Prostate gland (tissue), 2 donors: ENCODE results near the gene SHC3. TPM values are rescaled to one million over a fixed set of nuclear protein-coding genes. Genes with fewer than 3 reads are reported as not detected.

Experiments used
- DNase-seq: peaks from one replicate; pipeline ENCODE4 v3.0.0-alpha.2; 2019; ENCODE audit warnings: low spot score
- H3K27ac ChIP-seq, 2 donors: fragments of 200-600 bp; sonication (generic); 2 replicates each; pipeline ENCODE4 v1.5.1; 2017 to 2019
- H3K27me3 ChIP-seq: fragments of 200-600 bp; sonication (generic); replicated peaks from 2 replicates; pipeline ENCODE4 v1.5.1; 2019; ENCODE audit not compliant: insufficient read depth
- H3K36me3 ChIP-seq, 2 donors: fragments of 200-600 bp; sonication (generic); 1 replicate in 1 of 2; 2 replicates in 1 of 2; pipeline versions ENCODE4 v1.5.1 to v1.8.1; 2017 to 2019
- H3K4me1 ChIP-seq: fragments of 200-600 bp; sonication (generic); replicated peaks from 2 replicates; pipeline ENCODE4 v1.5.1; 2019
- H3K4me3 ChIP-seq, 2 donors: fragments of 200-600 bp; sonication (generic); 2 replicates each; pipeline ENCODE4 v1.5.1; 2017 to 2019
- H3K9me3 ChIP-seq: fragments of 200-600 bp; sonication (generic); 2 replicates; pipeline ENCODE4 v1.5.1; 2017
- CTCF ChIP-seq, 4 experiments: fragments of 200-600 bp in 2 of 4; fragments of 450-650 bp in 2 of 4; sonication (generic) in 2 of 4; IDR thresholded peaks; 1 replicate in 3 of 4; 2 replicates in 1 of 4; pipeline ENCODE4 v1.5.1; 2016 to 2019; ENCODE audit warnings: antibody characterized with exemption in 4 of 4, mild to moderate bottlenecking in 2 of 4, moderate library complexity in 2 of 4
- POLR2A ChIP-seq: fragments of 450-650 bp; IDR thresholded peaks from one replicate; pipeline ENCODE4 v1.6.1; 2016; ENCODE audit warnings: antibody characterized with exemption, mild to moderate bottlenecking
- POLR2AphosphoS5 ChIP-seq: sonication (generic); formaldehyde crosslinking; IDR thresholded peaks from one replicate; pipeline ENCODE4 v1.6.1; 2017; ENCODE audit warnings: antibody characterized with exemption
- WGBS: methylation state at CpG from one replicate; pipeline ENCODE4 v1.1.5; 2018; 5-methylcytosine and 5-hydroxymethylcytosine counted together
- intact Hi-C: fragments of 100-400 bp; cut with DNase I; formaldehyde crosslinking; loops from one replicate; pipeline ENCODE4 v1.14.2; 2022
- total RNA-seq, 2 donors: library from RNA; depleted of rRNA; stranded (reverse); fragments of >200 nt; gene quantifications; one replicate each; pipeline ENCODE4 v1.1.0, GENCODE V29; 2016

Gene SHC3
- total RNA-seq, 2 donors from 2014 or later = 0.34 to 0.59 TPM

- H3K27me3 ChIP-seq = no peaks in the 10 kb centered on the region
- DNase-seq = no peak
- H3K4me3 ChIP-seq = no peak overlapping the region
- H3K36me3 ChIP-seq = no peaks in the 10 kb centered on the region
- no peaks in the 10 kb centered on the region for H3K4me1 ChIP-seq
- TF ChIP-seq POLR2A (no peak), POLR2AphosphoS5 (no peak), CTCF (IDR thresholded peaks at IDR 0.05) (no peak)
- H3K9me3 ChIP-seq = no peaks in the 10 kb centered on the region
- 92% methylated on average over 5 of the region's 5 CpGs for WGBS
- intact Hi-C loops = no loop called here
- no peak overlapping the region for H3K27ac ChIP-seq
Observed at GRCh38 chr9:89223396-89223977, 44.9 kb upstream of the SHC3 start.

- intact Hi-C loops = no loop called here
- Histone ChIP-seq H3K4me1 (no peaks in the 10 kb centered on the region), H3K36me3 (no peaks in the 10 kb centered on the region), H3K27me3 (no peaks in the 10 kb centered on the region), H3K4me3 (no peak overlapping the region), H3K27ac (no peak overlapping the region), H3K9me3 (no peaks in the 10 kb centered on the region)
- WGBS = 76% methylated on average over 5 of the region's 5 CpGs
- TF ChIP-seq POLR2AphosphoS5 (no peak), CTCF (IDR thresholded peaks at IDR 0.05) (no peak), POLR2A (no peak)
- DNase-seq = no peak
Observed at GRCh38 chr9:89219637-89220036, 41.0 kb upstream of the SHC3 start.

GRCh38 chr9:89218040-89218928, 39.7 kb upstream of the SHC3 start:
- H3K36me3 ChIP-seq = no peaks in the 10 kb centered on the region
- intact Hi-C loops = no loop called here
- no peak overlapping the region for H3K4me3 ChIP-seq
- TF ChIP-seq POLR2AphosphoS5 (no peak), CTCF (IDR thresholded peaks at IDR 0.05) (no peak), POLR2A (no peak)
- WGBS = 45% methylated on average over 11 of the region's 11 CpGs
- DNase-seq = no peak
- no peaks in the 10 kb centered on the region for H3K9me3 ChIP-seq
- H3K27ac ChIP-seq = no peak overlapping the region
- no peaks in the 10 kb centered on the region for H3K27me3 ChIP-seq
- no peaks in the 10 kb centered on the region for H3K4me1 ChIP-seq

GRCh38 chr9:89215342-89215741, 36.7 kb upstream of the SHC3 start:
- H3K4me1 ChIP-seq = no peaks in the 10 kb centered on the region
- H3K9me3 ChIP-seq = no peaks in the 10 kb centered on the region
- no peaks in the 10 kb centered on the region for H3K27me3 ChIP-seq
- no peak for TF ChIP-seq POLR2A
- TF ChIP-seq CTCF (IDR thresholded peaks at IDR 0.05) = no peak
- no peak for TF ChIP-seq POLR2AphosphoS5
- no peaks in the 10 kb centered on the region for H3K36me3 ChIP-seq
- no peak for DNase-seq
- 57% methylated on average over 3 of the region's 3 CpGs for WGBS
- intact Hi-C loops = no loop called here
- no peak overlapping the region for H3K4me3 ChIP-seq
- no peak overlapping the region for H3K27ac ChIP-seq
